GM19455 (cell line): ENCODE data around the gene UCP2.
"Not testable (repeated sequence)": the region's sequence is repeated elsewhere in the genome, so short reads cannot be mapped to it uniquely, and the experiment has no call there.

ENCODE experiments used
- ATAC-seq: cut with Tn5 transposase; IDR thresholded peaks from one replicate; pipeline ENCODE4 v1.9.1; 2021; ENCODE audit not compliant: unreplicated experiment

UCP2 gene

DNA sequence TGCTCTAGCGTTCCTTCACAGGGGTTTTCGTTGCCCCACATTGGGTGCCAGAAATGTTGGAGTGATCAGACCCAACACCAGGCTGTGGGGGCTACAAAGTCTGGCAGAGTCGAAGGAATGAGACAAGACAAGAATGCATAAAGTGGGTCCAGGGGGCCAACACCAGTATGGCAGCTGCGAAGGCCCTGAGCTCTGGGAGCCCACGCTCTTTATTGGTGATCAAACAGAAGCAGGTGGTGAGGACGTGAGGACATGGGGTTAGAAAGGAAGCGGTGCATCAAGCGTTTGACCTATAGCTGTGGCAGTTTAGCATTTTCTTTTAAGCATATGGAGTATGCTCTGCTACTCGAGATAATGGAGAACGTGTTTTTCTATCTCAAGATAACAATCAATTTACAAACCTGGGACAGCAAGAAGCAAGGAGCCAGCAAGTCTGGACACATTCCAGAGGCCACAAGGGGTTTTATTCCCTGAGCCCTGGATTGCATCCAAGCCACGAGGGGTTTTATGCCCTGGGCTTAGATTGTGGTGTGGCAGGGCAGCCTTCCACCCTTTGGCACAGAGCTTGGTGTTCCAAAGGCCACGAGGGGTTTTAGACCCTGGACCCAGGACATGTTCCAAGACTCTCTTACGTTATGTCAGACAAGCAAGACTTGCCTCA is 35.7 kb downstream of the UCP2 start:
- ATAC-seq, result no peak

- ATAC-seq, result no peak
Observed at GRCh38 chr11:73945396-73945795, 37.2 kb downstream of the UCP2 start.

DNA sequence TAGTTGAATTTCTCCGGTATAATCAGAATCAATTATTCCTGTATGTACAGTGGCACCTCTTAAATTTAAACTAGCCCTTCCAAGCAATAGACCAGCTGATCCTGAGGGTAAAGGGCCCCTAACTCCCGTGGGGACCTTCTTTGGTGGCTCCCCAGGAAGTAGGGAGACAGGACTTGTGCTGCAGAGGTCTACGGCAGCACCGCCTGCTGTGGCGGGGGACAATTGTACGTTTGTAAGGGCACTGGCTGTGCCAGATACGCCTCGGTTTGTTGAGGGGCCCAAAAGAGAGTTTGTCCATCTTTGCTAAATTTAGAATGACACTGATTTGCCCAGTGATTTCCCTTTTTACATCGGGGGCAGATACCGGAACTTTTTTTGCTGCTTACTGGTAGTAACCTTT is 37.7 kb downstream of the UCP2 start:
- no peak for ATAC-seq

DNA sequence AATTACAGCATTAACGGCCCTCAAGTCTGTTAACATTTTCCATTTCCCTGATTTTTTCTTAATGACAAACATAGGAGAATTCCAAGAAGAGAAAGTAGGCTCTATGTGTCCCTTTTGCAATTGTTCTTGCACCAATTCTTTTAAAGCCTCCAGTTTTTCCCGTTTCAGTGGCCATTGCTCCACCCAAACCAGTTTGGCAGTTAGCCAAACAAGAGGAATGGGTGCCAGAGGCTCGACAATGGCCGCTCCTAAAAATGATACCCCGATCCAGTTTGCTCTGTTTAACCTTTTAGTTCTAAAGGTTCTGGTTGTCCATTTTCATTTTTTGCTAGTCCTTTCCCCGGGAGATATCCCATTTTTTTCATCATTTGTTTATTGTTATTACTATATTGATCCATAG is 38.6 kb downstream of the UCP2 start:
- ATAC-seq, result no peak

GRCh38 chr11:73942010-73942409 is 40.6 kb downstream of the UCP2 start:
- ATAC-seq, result no peak

DNA sequence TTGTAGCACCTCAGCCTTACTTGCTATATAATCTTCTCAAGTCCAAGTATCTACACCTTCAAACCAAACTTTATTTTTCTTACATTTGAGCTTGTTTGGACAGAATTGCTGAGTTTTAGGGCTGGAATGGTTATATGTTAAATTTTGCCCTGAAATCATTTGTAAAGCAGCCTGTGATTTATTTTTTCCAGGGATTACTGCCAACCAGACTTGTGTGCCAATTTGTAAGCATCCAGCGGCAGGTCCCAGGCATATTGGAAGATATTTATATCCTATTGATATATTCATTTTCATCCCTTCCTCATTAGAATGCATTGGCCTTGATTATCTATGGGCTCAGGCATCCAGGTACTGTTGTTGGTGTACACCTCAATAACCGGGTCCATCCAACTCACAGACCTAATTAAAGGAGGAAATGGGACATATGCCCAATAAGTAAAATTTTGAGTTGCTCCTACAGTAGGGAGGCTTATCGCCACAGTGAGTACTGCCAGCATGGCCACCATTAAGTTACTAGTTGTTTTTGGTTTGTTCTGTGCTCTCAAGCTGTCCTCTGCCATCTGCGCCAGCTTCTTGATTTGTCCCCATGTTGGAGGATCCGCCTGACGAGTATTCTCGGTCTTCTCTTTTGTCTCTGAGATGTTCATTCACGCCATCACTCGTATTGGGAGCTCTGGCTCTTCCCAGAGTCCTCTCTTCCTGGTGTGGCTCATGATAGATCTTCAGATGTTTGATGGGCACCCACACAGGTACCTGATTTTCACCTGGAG is 41.7 kb downstream of the UCP2 start:
- ATAC-seq, result no peak

DNA sequence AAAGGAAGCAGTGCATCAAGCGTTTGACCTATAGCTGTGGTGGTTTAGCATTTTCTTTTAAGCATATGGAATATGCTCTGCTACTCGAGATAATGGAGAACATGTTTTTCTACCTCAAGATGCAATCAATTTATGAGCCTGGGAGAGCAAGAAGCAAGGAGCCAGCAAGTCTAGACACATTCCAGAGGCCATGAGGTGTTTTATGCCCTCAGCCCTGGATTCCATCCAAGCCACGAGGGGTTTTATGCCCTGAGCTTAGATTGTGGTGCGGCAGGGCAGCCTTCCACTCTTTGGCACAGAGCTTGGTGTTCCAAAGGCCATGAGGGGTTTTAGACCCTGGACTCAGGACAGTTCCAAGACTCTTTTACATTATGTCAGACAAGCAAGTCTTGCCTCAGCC is 43.5 kb downstream of the UCP2 start:
- no peak for ATAC-seq

DNA sequence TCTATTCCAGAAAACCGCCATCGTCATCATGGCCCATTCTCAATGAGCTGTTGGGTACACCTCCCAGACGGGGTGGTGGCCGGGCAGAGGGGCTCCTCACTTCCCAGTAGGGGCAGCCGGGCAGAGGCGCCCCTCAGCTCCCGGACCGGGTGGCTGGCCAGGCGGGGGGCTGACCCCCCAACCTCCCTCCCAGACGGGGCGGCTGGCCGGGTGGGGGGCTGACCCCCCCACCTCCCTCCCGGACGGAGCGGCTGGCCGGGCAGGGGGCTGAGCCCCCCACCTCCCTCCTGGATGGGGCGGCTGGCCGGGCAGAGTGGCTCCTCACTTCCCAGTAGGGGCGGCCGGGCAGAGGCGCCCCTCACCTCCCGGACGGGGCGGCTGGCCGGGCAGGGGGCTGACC is 46.6 kb downstream of the UCP2 start:
- not testable (repeated sequence) for ATAC-seq

- no peak for ATAC-seq
Observed at GRCh38 chr11:73932781-73933180, 49.9 kb downstream of the UCP2 start.

- no peak for ATAC-seq
Observed at GRCh38 chr11:73931951-73932350, 50.7 kb downstream of the UCP2 start.

DNA sequence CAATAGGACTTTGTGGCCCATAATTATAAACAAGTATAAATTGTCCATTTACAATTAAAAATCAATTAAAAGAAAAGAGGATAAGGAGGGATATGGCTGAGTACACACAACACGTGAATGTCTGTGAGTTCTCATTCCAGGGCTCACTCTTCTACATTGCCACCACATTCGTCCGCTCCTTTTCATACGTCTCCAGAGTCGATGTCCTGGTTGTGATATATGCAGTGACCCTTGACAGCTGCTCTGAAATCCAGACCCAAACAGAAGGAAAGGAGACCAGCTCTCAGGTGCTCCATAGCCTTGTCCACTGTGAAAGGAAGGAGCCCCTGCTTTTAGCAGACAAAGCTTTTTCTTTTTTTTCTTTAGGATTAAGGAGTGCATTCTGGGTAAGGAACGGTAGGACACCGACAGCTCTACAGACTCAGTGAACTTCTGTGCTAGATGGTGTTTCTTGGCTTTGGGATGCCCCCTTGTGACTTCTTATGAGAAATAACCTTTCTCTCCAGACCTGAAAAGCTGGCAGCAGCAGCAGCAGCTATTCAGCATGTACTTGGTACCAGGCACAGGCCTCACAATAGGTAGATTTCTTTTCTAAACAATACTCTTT is 51.5 kb downstream of the UCP2 start:
- no peak for ATAC-seq

GRCh38 chr11:73929388-73929787 is 53.3 kb downstream of the UCP2 start:
- no peak for ATAC-seq
